Measurements from ENCODE around the gene BCAS3.
"Not testable (repeated sequence)": the region's sequence is repeated elsewhere in the genome, so short reads cannot be mapped to it uniquely, and the experiment has no call there.

The BCAS3 gene

DNA sequence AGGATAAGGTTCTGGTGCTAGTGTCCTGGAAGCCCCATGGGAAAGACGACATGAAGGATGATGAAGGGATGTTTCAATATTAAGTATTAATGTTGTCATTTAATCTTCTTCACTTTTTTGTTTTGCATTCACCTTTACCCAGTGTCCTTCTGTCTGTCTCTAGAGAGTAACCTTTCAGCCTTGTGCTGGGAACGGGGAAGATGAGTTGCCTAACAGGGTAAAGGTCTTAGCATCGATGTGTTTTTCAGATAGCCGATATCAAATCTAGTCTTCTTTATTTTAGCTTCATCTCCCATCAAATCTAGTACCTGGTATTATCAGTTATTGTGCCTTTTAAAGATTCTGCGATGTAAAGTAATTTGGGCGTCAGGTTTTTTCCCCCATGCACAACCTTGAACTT, 125.4 kb downstream of the BCAS3 start:
- ChIA-PET POLR2A (no interaction called here), CTCF (no interaction called here)
- TF ChIP-seq, protein P1, sequence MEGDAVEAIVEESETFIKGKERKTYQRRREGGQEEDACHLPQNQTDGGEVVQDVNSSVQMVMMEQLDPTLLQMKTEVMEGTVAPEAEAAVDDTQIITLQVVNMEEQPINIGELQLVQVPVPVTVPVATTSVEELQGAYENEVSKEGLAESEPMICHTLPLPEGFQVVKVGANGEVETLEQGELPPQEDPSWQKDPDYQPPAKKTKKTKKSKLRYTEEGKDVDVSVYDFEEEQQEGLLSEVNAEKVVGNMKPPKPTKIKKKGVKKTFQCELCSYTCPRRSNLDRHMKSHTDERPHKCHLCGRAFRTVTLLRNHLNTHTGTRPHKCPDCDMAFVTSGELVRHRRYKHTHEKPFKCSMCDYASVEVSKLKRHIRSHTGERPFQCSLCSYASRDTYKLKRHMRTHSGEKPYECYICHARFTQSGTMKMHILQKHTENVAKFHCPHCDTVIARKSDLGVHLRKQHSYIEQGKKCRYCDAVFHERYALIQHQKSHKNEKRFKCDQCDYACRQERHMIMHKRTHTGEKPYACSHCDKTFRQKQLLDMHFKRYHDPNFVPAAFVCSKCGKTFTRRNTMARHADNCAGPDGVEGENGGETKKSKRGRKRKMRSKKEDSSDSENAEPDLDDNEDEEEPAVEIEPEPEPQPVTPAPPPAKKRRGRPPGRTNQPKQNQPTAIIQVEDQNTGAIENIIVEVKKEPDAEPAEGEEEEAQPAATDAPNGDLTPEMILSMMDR (IDR thresholded peaks at IDR 0.05; ENCODE audit: control extremely low read depth, extremely low read depth, low read depth, missing control alignments): no peak
- no peak for DNase-seq (ENCODE audit: extremely low spot score)

DNA sequence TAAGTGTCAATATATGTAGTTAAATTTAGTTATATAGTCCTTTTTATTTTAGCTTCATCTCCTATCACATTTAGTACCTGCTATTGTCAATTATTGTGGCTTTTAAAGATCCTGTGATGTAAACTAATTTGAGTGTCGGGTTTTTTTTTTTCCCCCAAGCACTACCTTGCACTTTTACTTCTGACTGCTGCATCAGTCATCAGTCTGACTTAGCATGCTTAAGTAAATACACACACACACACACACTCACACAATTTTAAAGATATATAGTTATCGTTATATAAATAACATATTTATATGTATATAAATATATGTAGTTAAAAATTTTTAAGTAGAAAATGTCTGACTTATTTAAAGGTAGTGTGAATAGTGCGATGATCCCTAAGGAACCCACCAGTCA, 127.2 kb downstream of the BCAS3 start:
- TF ChIP-seq, protein P1 (IDR thresholded peaks at IDR 0.05; ENCODE audit: control extremely low read depth, extremely low read depth, low read depth, missing control alignments): no peak
- CTCF ChIA-PET: no interaction called here
- no peak for DNase-seq (ENCODE audit: extremely low spot score)
- POLR2A ChIA-PET: no interaction called here

DNA sequence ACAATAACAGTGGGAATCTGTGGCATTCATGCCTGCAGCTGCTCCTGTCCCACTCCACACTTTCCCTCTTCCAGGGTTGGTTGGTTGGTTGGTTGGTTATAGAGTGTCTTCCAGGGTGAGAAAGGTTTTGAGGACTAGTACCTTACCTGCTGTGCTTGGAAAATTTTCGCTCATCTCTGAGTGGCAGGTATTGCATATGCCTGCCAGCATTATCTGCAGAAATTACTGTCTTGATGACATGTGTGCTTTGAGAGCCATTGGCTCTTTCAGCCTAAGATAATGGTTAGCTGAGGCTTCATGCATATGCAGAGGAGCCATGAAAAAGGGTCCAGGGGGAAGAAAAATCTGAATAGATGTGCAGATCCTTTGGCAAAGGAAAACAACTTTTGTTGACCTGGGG, 131.8 kb downstream of the BCAS3 start:
- DNase-seq (ENCODE audit: extremely low spot score): no peak
- TF ChIP-seq, protein P1 (IDR thresholded peaks at IDR 0.05; ENCODE audit: control extremely low read depth, extremely low read depth, low read depth, missing control alignments): no peak
- POLR2A ChIA-PET: no interaction called here
- CTCF ChIA-PET: no interaction called here

DNA sequence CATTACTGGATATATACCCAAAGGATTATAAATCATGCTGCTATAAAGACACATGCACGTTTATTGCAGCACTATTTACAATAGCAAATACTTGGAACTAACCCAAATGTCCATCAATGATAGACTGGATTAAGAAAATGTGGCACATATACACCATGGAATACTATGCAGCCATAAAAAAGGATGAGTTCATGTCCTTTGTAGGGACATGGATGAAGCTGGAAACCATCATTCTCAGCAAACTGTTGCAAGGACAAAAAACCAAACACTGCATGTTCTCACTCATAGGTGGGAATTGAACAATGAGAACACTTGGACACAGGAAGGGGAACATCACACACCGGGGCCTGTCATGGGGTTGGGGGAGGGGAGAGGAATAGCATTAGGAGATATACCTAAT, 137.3 kb downstream of the BCAS3 start:
- DNase-seq (ENCODE audit: extremely low spot score); POLR2A ChIA-PET; CTCF ChIA-PET: not testable (repeated sequence)

DNA sequence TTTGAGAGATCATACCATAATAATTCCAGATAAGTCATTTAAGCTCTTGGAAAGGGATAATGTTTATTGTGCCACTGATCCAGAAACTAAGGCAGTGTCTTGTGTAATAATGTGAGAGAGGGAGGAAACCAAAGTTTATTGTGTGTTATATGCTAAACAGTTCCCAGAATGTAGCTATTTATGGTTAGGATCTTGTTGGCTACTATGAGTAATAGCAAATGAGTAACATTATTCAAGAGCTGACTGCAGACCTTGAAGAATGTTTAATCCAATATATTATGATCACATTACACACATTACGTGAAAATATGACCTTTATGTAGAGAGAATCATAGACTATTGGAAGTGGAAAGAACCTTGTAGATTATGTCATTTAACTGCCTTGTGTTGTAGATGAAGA, 139.5 kb downstream of the BCAS3 start:
- ChIA-PET POLR2A (no interaction called here), CTCF (interaction anchor here (1.3 kb wide), 1 partner anchor 26 kb away, joined by 3 read pairs; no protein-coding TSS in a partner anchor)
- TF ChIP-seq, protein P1 (IDR thresholded peaks at IDR 0.05; ENCODE audit: control extremely low read depth, extremely low read depth, low read depth, missing control alignments): no peak
- DNase-seq (ENCODE audit: extremely low spot score): no peak

DNA sequence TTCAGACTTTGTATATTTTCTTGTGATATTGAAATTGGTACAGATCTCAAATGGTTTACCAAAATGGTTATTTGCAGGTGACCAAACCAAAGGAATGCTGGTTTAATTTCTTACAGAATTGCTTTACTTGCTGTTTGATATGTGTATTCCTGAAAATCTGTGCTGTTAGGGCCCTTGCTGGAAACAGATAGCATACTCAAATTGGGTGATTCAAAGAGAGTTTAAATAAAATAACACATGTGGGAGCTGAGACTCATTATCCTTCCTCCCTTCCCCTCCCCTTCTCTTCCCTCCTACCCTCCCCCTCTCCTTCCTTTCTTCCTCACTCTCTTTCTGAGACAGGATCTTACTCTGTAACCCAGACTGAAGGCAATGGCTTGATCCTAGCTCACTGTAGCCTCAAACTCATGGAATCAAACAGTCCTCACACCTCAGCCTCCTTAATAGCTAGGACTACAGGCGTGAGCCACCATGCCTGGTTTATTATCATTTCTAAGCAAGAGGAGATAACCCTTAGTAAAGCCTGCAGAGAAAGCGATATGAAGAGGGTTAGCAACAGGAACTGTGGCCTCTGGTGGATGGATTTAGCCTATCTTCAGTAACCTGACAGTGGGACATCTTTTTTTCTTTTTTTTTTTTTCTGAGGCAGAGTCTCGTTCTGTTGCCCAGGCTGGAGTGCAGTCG, 141.9 kb downstream of the BCAS3 start:
- DNase-seq (ENCODE audit: extremely low spot score): no peak
- CTCF ChIA-PET: no interaction called here
- TF ChIP-seq, protein P1 (IDR thresholded peaks at IDR 0.05; ENCODE audit: control extremely low read depth, extremely low read depth, low read depth, missing control alignments): no peak
- POLR2A ChIA-PET: no interaction called here

DNA sequence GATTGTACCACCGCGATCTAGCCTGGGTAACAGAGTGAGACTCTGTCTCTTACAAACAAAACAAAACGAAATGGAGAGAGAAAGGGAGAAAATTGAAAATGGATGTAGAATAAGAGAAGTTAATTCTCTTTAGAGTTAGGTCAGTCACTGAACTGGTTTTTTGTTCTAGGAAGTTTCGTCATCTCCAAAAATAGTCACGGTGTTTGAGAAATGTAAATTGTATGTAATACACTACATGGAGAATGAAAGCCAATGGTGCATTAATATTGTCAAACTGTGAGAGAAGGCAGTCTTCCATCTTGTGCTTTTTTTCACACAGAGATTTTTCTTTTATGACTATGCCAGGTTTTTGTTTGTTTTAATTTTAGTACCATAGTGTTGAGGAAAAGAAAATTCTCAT, 145.9 kb downstream of the BCAS3 start:
- TF ChIP-seq, protein P1 (IDR thresholded peaks at IDR 0.05; ENCODE audit: control extremely low read depth, extremely low read depth, low read depth, missing control alignments): no peak
- CTCF ChIA-PET: no interaction called here
- POLR2A ChIA-PET: no interaction called here
- DNase-seq (ENCODE audit: extremely low spot score): no peak
